Fibroblast of skin of left biceps (primary cell): ENCODE results near the gene NF2.
"Not testable (repeated sequence)": the region's sequence is repeated elsewhere in the genome, so short reads cannot be mapped to it uniquely, and the experiment has no call there.

Source experiments
- DNase-seq, 2 experiments: peaks; one replicate each; pipeline ENCODE4 v3.0.0-alpha.2; 2013; ENCODE audit warnings: low read depth in 2 of 2

Gene NF2

GRCh38 chr22:29596408-29596807, 7.0 kb upstream of the NF2 start:
- no peak for DNase-seq

- DNase-seq = not testable (repeated sequence)
Measured at GRCh38 chr22:29597871-29598683, 5.4 kb upstream of the NF2 start.

- DNase-seq = no peak
Measured at GRCh38 chr22:29598684-29599020, 4.8 kb upstream of the NF2 start.

- DNase-seq = no peak
Measured at GRCh38 chr22:29604076-29604360, 585 bp downstream of the NF2 start.

- no peak for DNase-seq
Measured at GRCh38 chr22:29605527-29605850, 2.1 kb downstream of the NF2 start.

GRCh38 chr22:29606320-29606719, 2.9 kb downstream of the NF2 start:
- DNase-seq = no peak

GRCh38 chr22:29607426-29607825, 4.0 kb downstream of the NF2 start:
- no peak for DNase-seq

- DNase-seq = no peak
Measured at GRCh38 chr22:29609139-29609538, 5.7 kb downstream of the NF2 start.

- no peak for DNase-seq
Measured at GRCh38 chr22:29610780-29611179, 7.3 kb downstream of the NF2 start.

- no peak for DNase-seq
Measured at GRCh38 chr22:29615705-29616327, 12.4 kb downstream of the NF2 start.

GRCh38 chr22:29617922-29618629, 14.6 kb downstream of the NF2 start:
- DNase-seq = no peak

- peak; percentile 93 to 95 for DNase-seq
Measured at GRCh38 chr22:29621761-29622526, 18.5 kb downstream of the NF2 start.

- DNase-seq = no peak
Measured at GRCh38 chr22:29623059-29623458, 19.6 kb downstream of the NF2 start.

GRCh38 chr22:29623553-29624169, 20.2 kb downstream of the NF2 start:
- DNase-seq = no peak

- DNase-seq = peak in 1 of 2 experiments; percentile 54
Measured at GRCh38 chr22:29625090-29625825, 21.8 kb downstream of the NF2 start.

GRCh38 chr22:29626497-29627195, 23.2 kb downstream of the NF2 start:
- DNase-seq = peak; percentile 76 to 78

- no peak for DNase-seq
Measured at GRCh38 chr22:29627196-29627535, 23.7 kb downstream of the NF2 start.

- no peak for DNase-seq
Measured at GRCh38 chr22:29628996-29629902, 25.8 kb downstream of the NF2 start.

GRCh38 chr22:29629903-29630516, 26.6 kb downstream of the NF2 start:
- no peak for DNase-seq
